Gastroesophageal sphincter (tissue), 3 donors: ENCODE measurements around the gene IQCB1.
"Not testable (repeated sequence)": the region's sequence is repeated elsewhere in the genome, so short reads cannot be mapped to it uniquely, and the experiment has no call there.

Experiments used
- EP300 ChIP-seq: sonication (generic); formaldehyde crosslinking; IDR thresholded peaks from one replicate; pipeline ENCODE4 v1.6.1; 2017; ENCODE audit warnings: antibody characterized with exemption, mild to moderate bottlenecking
- POLR2A ChIP-seq, 2 donors: fragments of 450-650 bp; IDR thresholded peaks; one replicate each; pipeline ENCODE4 v1.6.1; 2017; ENCODE audit warnings: antibody characterized with exemption in 2 of 2, mild to moderate bottlenecking in 2 of 2, moderate library complexity in 1 of 2
- POLR2AphosphoS5 ChIP-seq: sonication (generic); formaldehyde crosslinking; IDR thresholded peaks from one replicate; pipeline ENCODE4 v1.6.1; 2017; ENCODE audit warnings: antibody characterized with exemption
- TF ChIP-seq, protein P1 (sequence below), 4 experiments: fragments of 200-600 bp in 2 of 4; fragments of 450-650 bp in 2 of 4; sonication (generic) in 1 of 4; IDR thresholded peaks; one replicate each; pipeline ENCODE4 v1.5.1; 2017 to 2019; ENCODE audit warnings: antibody characterized with exemption in 4 of 4, mild to moderate bottlenecking in 2 of 4, moderate library complexity in 2 of 4

DNA sequence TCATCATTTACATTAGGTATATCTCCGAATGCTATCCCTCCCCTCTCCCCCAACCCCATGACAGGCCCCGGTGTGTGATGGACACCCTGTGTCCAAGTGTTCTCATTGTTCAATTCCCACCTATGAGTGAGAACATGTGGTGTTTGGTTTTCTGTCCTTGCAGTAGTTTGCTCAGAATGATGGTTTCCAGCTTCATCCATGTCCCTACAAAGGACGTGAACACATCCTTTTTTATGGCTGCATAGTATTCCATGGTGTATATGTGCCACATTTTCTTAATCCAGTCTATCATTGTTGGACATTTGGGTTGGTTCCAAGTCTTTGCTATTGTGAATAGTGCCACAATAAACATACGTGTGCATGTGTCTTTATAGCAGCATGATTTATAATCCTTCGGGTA is 22.9 kb upstream of the IQCB1 start:
- TF ChIP-seq, protein P1, sequence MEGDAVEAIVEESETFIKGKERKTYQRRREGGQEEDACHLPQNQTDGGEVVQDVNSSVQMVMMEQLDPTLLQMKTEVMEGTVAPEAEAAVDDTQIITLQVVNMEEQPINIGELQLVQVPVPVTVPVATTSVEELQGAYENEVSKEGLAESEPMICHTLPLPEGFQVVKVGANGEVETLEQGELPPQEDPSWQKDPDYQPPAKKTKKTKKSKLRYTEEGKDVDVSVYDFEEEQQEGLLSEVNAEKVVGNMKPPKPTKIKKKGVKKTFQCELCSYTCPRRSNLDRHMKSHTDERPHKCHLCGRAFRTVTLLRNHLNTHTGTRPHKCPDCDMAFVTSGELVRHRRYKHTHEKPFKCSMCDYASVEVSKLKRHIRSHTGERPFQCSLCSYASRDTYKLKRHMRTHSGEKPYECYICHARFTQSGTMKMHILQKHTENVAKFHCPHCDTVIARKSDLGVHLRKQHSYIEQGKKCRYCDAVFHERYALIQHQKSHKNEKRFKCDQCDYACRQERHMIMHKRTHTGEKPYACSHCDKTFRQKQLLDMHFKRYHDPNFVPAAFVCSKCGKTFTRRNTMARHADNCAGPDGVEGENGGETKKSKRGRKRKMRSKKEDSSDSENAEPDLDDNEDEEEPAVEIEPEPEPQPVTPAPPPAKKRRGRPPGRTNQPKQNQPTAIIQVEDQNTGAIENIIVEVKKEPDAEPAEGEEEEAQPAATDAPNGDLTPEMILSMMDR (IDR thresholded peaks at IDR 0.05), result not testable (repeated sequence)
- not testable (repeated sequence) for TF ChIP-seq POLR2A (IDR thresholded peaks at IDR 0.05); POLR2AphosphoS5; EP300
